OCI-LY7 (cell line): ENCODE data around the gene SAMD5. TPM values are rescaled to one million over a fixed set of nuclear protein-coding genes. Genes with fewer than 3 reads are reported as not detected.

Source experiments
- BruUV-seq: library from RNA; stranded (reverse); fragments of 400-500 nt; replicated peaks from 2 replicates; lab custom pipeline; 2021; lab: Mats Ljungman, UMichigan
- CTCF ChIA-PET: fragments of 300-600 bp; sonication (Branson Sonifier 250); formaldehyde crosslinking; loops from one replicate; lab custom pipeline; 2022; ENCODE audit warnings: antibody characterized with exemption; ENCODE audit not compliant: unreplicated experiment; lab: Charles Lee
- POLR2A ChIA-PET: fragments of 300-600 bp; sonication (Branson Sonifier 250); formaldehyde crosslinking; loops from one replicate; lab custom pipeline; 2022; ENCODE audit warnings: antibody characterized with exemption; lab: Charles Lee
- DNase-seq: peaks from one replicate; pipeline ENCODE4 v3.0.0-alpha.2; 2015; ENCODE audit warnings: low spot score
- H2AFZ ChIP-seq: fragments of 200-600 bp; sonication (generic), shearing (Covaris generic); 2 replicates; pipeline ENCODE4 v1.6.1; 2014; ENCODE audit warnings: mild to moderate bottlenecking, antibody characterized with exemption, low read length, moderate library complexity
- H3K27ac ChIP-seq: fragments of 200-600 bp; sonication (generic); 2 replicates; pipeline ENCODE4 v1.5.1; 2014; ENCODE audit warnings: mixed run types, low read depth, mild to moderate bottlenecking, moderate library complexity, low read length, inconsistent platforms; ENCODE audit not compliant: poor library complexity, severe bottlenecking
- H3K36me3 ChIP-seq: fragments of 200-600 bp; sonication (generic); 2 replicates; pipeline ENCODE4 v1.6.1; 2014; ENCODE audit warnings: mild to moderate bottlenecking, antibody characterized with exemption, low read length, moderate library complexity, mixed read lengths; ENCODE audit not compliant: insufficient read depth
- H3K4me1 ChIP-seq: fragments of 200-600 bp; sonication (generic); 2 replicates; pipeline ENCODE4 v1.5.1; 2014; ENCODE audit warnings: mild to moderate bottlenecking, low read length; ENCODE audit not compliant: insufficient read depth, poor library complexity, severe bottlenecking
- H3K4me2 ChIP-seq: fragments of 200-600 bp; sonication (generic); 2 replicates; pipeline ENCODE4 v1.6.1; 2014; ENCODE audit warnings: mild to moderate bottlenecking, low read length
- H3K4me3 ChIP-seq: fragments of 200-600 bp; sonication (generic); 2 replicates; pipeline ENCODE4 v1.5.1; 2014; ENCODE audit warnings: mild to moderate bottlenecking, low read depth, low read length; ENCODE audit not compliant: poor library complexity, severe bottlenecking
- H3K79me2 ChIP-seq: fragments of 200-600 bp; sonication (generic); 2 replicates; pipeline ENCODE4 v1.6.1; 2016; ENCODE audit warnings: low read depth, mild to moderate bottlenecking, low read length, moderate library complexity, mixed read lengths; ENCODE audit not compliant: insufficient read depth
- H3K9me2 ChIP-seq: fragments of 200-600 bp; sonication (generic); 2 replicates; pipeline ENCODE4 v1.6.1; 2016; ENCODE audit warnings: mild to moderate bottlenecking, low read length, mixed read lengths; ENCODE audit not compliant: insufficient read depth
- H3K9me3 ChIP-seq: fragments of 200-600 bp; sonication (generic); 2 replicates; pipeline ENCODE4 v1.6.1; 2014; ENCODE audit warnings: mild to moderate bottlenecking, mixed run types, low read length, mixed read lengths
- H4K20me1 ChIP-seq: fragments of 200-600 bp; sonication (generic); 2 replicates; pipeline ENCODE4 v1.6.1; 2014; ENCODE audit warnings: mild to moderate bottlenecking, antibody characterized with exemption, low read length, moderate library complexity, mixed read lengths; ENCODE audit not compliant: insufficient read depth
- CTCF ChIP-seq: fragments of 200-600 bp; sonication (generic); conservative IDR thresholded peaks from 2 replicates; pipeline ENCODE4 v1.5.1; 2014; ENCODE audit warnings: mild to moderate bottlenecking, antibody characterized with exemption, low read length, moderate library complexity, mixed read lengths
- EZH2phosphoT487 ChIP-seq: fragments of 200-600 bp; sonication (generic); IDR thresholded peaks from 2 replicates; pipeline ENCODE4 v1.6.1; 2018; ENCODE audit warnings: low read depth, borderline replicate concordance, mild to moderate bottlenecking, mixed run types, antibody characterized with exemption, low read length, moderate library complexity, mixed read lengths
- intact Hi-C: fragments of 100-400 bp; cut with micrococcal nuclease; formaldehyde crosslinking; loops from one replicate; pipeline ENCODE4 v1.10.0; 2022; ENCODE audit not compliant: unreplicated experiment
- total RNA-seq, 2 experiments: library from RNA; depleted of rRNA in 1 of 2; stranded (reverse); fragments of >200 nt in 1 of 2; shearing (Covaris generic) in 1 of 2; gene quantifications; 2 replicates each; pipeline ENCODE4 v1.2.3, GENCODE V29; 2014 to 2022

The SAMD5 gene
- total RNA-seq, 2 experiments from 2014 or later: not detected

DNA sequence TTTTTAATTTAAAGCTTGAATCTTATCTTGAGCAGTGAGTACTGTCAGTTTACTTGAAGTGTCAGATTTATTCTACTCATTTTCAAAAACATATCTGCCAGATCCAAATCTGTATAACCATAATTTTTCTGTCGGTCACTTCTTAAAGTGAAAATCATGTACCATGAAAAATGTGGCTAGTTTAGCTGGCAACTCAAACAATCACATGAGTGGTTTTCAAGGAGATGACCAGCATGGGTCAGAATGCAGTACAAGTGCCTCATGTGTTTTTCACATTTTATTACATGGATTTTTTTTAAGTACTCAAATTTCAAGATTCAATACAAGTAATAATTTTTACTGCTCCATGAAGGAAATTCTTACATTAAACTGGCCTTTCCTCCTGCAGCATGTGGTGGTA lies 11.0 kb upstream of the SAMD5 start:
- no TSS peak for BruUV-seq
- Histone ChIP-seq H3K36me3 (no peaks in the 10 kb centered on the region), H3K4me1 (no peaks in the 10 kb centered on the region), H3K27ac (no peak overlapping the region), H3K4me2 (no peak overlapping the region), H3K79me2 (no peaks in the 10 kb centered on the region), H2AFZ (no peak overlapping the region), H3K4me3 (no peak overlapping the region), H3K9me3 (0 out of 2 replicates have a peak, but pooled peaks cover 6% of the 10 kb centered on the region), H4K20me1 (no peaks in the 10 kb centered on the region), H3K9me2 (no peaks in the 10 kb centered on the region)
- intact Hi-C loops: no loop called here
- ChIA-PET POLR2A (interaction anchor here (0.6 kb wide), 1 partner anchor 39 kb away, joined by 3 read pairs; no protein-coding TSS in a partner anchor), CTCF (no interaction called here)
- no peak for TF ChIP-seq CTCF
- TF ChIP-seq EZH2phosphoT487: no peak
- no peak for DNase-seq

GRCh38 chr6:147503587-147503986 lies 4.9 kb upstream of the SAMD5 start:
- H3K4me2 ChIP-seq: no peak overlapping the region
- no peak overlapping the region for H3K27ac ChIP-seq
- ChIA-PET POLR2A (no interaction called here), CTCF (no interaction called here)
- DNase-seq: no peak
- no peaks in the 10 kb centered on the region for H3K9me2 ChIP-seq
- H3K4me3 ChIP-seq: no peak overlapping the region
- no peak for TF ChIP-seq EZH2phosphoT487
- no peak for TF ChIP-seq CTCF
- intact Hi-C loops: no loop called here
- no peaks in the 10 kb centered on the region for H3K4me1 ChIP-seq
- H3K79me2 ChIP-seq: no peaks in the 10 kb centered on the region
- H2AFZ ChIP-seq: no peak overlapping the region
- H3K9me3 ChIP-seq: no peaks in the 10 kb centered on the region
- no peaks in the 10 kb centered on the region for H4K20me1 ChIP-seq
- H3K36me3 ChIP-seq: no peaks in the 10 kb centered on the region
- BruUV-seq: no TSS peak

- BruUV-seq: no TSS peak
- Histone ChIP-seq H3K4me3 (no peak overlapping the region), H3K9me2 (no peaks in the 10 kb centered on the region), H3K4me1 (no peaks in the 10 kb centered on the region), H2AFZ (no peak overlapping the region), H4K20me1 (no peaks in the 10 kb centered on the region), H3K9me3 (no peaks in the 10 kb centered on the region), H3K36me3 (no peaks in the 10 kb centered on the region), H3K4me2 (no peak overlapping the region), H3K79me2 (no peaks in the 10 kb centered on the region), H3K27ac (no peak overlapping the region)
- intact Hi-C loops: no loop called here
- TF ChIP-seq CTCF (no peak), EZH2phosphoT487 (no peak)
- ChIA-PET CTCF (no interaction called here), POLR2A (no interaction called here)
- no peak for DNase-seq
These were observed 3.6 kb upstream of the SAMD5 start for GRCh38 chr6:147504848-147505247.
